H1 (cell line): ENCODE data around the gene ANKS1B. TPM values are rescaled to one million over a fixed set of nuclear protein-coding genes. Genes with fewer than 3 reads are reported as not detected.

Experiments used
- CHD2 ChIP-seq: IDR thresholded peaks from 2 replicates; pipeline ENCODE4 v1.6.1; 2012; ENCODE audit warnings: low read length, improper control_type of control experiment
- CREB1 ChIP-seq: IDR thresholded peaks from 2 replicates; pipeline ENCODE4 v1.6.1; 2012; ENCODE audit warnings: inconsistent platforms
- HDAC6 ChIP-seq: IDR thresholded peaks from one replicate; pipeline ENCODE4 v1.7.1; 2012; ENCODE audit warnings: low read depth, mild to moderate bottlenecking, inconsistent platforms, low read length, moderate library complexity
- SAP30 ChIP-seq: fragments of 300-600 bp; sonication (generic); IDR thresholded peaks from 2 replicates; pipeline ENCODE4 v1.7.1; 2012; ENCODE audit warnings: low read length, moderate library complexity, mild to moderate bottlenecking, inconsistent platforms; ENCODE audit not compliant: insufficient read depth, insufficient replicate concordance
- SIRT6 ChIP-seq: IDR thresholded peaks from one replicate; pipeline ENCODE4 v1.7.1; 2012; ENCODE audit warnings: low read length, inconsistent platforms
- SUZ12 ChIP-seq: fragments of 200-600 bp; sonication (generic); IDR thresholded peaks from 2 replicates; pipeline ENCODE4 v1.6.1; 2012; ENCODE audit warnings: mild to moderate bottlenecking, inconsistent platforms, low read length, moderate library complexity, mixed read lengths
- polyA plus RNA-seq, 7 experiments: library from polyadenylated mRNA; depleted of rRNA in 3 of 7; stranded (reverse) in 5 of 7; unstranded in 2 of 7; fragments of >200 nt in 5 of 7; fragments of 200-250 nt in 2 of 7; gene quantifications; 1 replicate in 5 of 7; 2 replicates in 1 of 7; 4 replicates in 1 of 7; pipeline versions ENCODE4 v1.2.1 to v1.2.3, GENCODE V29; 2011 to 2013; ENCODE audit warnings: missing spikeins in 2 of 7, mixed read lengths in 2 of 7
- total RNA-seq: library from RNA; stranded (reverse); fragmentation: NEBNext Ultra II Directional; extraction: Animal tissue kit (Norgen Biotek cat#: 25700); gene quantifications from 2 replicates; pipeline ENCODE4 v1.2.1, GENCODE V29; 2021

The ANKS1B gene
- total and polyA plus RNA-seq, 2 of the 8 experiments (the other 6 are each of a cell fraction or from before 2014, with no cell fraction given), result 2.7 to 6.1 TPM

DNA sequence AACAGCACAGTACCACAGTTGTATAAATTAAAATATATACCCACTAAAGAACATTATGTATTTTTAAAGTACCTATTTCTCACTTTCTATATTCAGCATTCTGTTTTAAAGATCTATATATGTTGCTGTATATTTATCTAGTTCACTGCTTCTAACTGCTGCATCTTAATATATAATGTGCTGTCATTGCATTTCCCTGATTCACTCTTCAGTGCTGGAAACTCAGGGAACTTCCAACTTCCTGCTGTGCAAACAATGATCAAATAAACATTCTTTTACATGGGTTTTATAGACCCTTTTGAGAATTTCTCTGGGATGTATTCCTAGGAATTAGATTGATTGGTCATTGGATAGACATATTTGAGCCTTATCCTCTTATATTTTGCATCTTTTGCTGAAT lies 960.5 kb downstream of the ANKS1B start (continued):
- no peak for TF ChIP-seq CREB1
- TF ChIP-seq SUZ12, result no peak
- TF ChIP-seq SIRT6, result no peak
- TF ChIP-seq HDAC6, result no peak
- no peak for TF ChIP-seq CHD2
- no peak for TF ChIP-seq SAP30
